Hepatocyte (in vitro differentiated cells): ENCODE data around the gene ZNF766.

ENCODE experiments used
- EZH2 ChIP-seq: fragments of 200-600 bp; sonication (generic); IDR thresholded peaks from 2 replicates; pipeline ENCODE4 v1.6.1; 2016; ENCODE audit warnings: antibody characterized with exemption, mild to moderate bottlenecking, borderline replicate concordance
- EZH2phosphoT487 ChIP-seq: fragments of 200-600 bp; sonication (generic); IDR thresholded peaks from one replicate; pipeline ENCODE4 v1.6.1; 2018; ENCODE audit warnings: antibody characterized with exemption, mild to moderate bottlenecking, low read depth, moderate library complexity; ENCODE audit not compliant: unreplicated experiment, severe bottlenecking
- TF ChIP-seq, protein P1 (sequence below): fragments of 200-600 bp; sonication (generic); IDR thresholded peaks from 2 replicates; pipeline ENCODE4 v1.5.1; 2016; ENCODE audit warnings: antibody characterized with exemption, mild to moderate bottlenecking; ENCODE audit not compliant: poor library complexity

DNA sequence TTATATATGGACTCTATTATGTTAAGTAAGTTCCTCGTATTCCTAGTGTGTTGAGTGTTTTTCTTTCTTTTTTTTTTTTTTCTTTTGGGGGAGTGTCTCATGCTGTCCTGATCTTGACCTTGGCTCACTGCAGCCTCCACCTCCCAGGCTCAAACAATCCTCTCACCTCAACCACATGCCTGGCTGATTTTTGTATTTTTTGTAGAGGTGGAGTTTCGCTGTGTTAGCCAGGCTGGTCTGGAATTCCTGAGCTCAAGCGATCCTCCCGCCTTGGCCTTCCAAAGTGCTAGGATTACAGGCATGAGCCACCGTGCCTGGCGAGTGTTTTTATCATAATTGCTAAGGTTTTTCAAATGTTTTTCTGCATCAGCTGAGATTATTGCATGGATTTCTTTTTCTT is 16.9 kb downstream of the ZNF766 start:
- TF ChIP-seq, protein P1, sequence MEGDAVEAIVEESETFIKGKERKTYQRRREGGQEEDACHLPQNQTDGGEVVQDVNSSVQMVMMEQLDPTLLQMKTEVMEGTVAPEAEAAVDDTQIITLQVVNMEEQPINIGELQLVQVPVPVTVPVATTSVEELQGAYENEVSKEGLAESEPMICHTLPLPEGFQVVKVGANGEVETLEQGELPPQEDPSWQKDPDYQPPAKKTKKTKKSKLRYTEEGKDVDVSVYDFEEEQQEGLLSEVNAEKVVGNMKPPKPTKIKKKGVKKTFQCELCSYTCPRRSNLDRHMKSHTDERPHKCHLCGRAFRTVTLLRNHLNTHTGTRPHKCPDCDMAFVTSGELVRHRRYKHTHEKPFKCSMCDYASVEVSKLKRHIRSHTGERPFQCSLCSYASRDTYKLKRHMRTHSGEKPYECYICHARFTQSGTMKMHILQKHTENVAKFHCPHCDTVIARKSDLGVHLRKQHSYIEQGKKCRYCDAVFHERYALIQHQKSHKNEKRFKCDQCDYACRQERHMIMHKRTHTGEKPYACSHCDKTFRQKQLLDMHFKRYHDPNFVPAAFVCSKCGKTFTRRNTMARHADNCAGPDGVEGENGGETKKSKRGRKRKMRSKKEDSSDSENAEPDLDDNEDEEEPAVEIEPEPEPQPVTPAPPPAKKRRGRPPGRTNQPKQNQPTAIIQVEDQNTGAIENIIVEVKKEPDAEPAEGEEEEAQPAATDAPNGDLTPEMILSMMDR: no peak
- TF ChIP-seq EZH2 (no peak), EZH2phosphoT487 (no peak)
